AG09309 (cell line): Measurements from ENCODE around the gene TAF6.

Experiments used
- DNase-seq: peaks from one replicate; pipeline ENCODE4 v3.0.0-alpha.2; 2010; ENCODE audit warnings: low read depth
- H3K4me3 ChIP-seq: 2 replicates; pipeline ENCODE4 v1.5.1; 2011; ENCODE audit warnings: mild to moderate bottlenecking, low read depth, low read length, moderate library complexity; ENCODE audit not compliant: control insufficient read depth
- CTCF ChIP-seq: IDR thresholded peaks from 2 replicates; pipeline ENCODE4 v1.5.1; 2011; ENCODE audit warnings: mild to moderate bottlenecking, low read depth, low read length, inconsistent platforms; ENCODE audit not compliant: insufficient read depth, control insufficient read depth; ENCODE audit errors: missing control alignments

TAF6 gene

GRCh38 chr7:100079024-100079560 is 40.1 kb downstream of the TAF6 start:
- DNase-seq, result no peak
- no peak for TF ChIP-seq CTCF
- no peak overlapping the region for H3K4me3 ChIP-seq

GRCh38 chr7:100077205-100077604 is 42.0 kb downstream of the TAF6 start:
- no peak for TF ChIP-seq CTCF
- DNase-seq, result no peak
- H3K4me3 ChIP-seq, result no peak overlapping the region

- no peak for TF ChIP-seq CTCF
- H3K4me3 ChIP-seq, result no peak overlapping the region
- no peak for DNase-seq
Measured at GRCh38 chr7:100075418-100075817, 43.7 kb downstream of the TAF6 start.

GRCh38 chr7:100074841-100075240 is 44.3 kb downstream of the TAF6 start:
- no peak for TF ChIP-seq CTCF

GRCh38 chr7:100072462-100072861 is 46.7 kb downstream of the TAF6 start:
- no peak for TF ChIP-seq CTCF
- no peak for DNase-seq
- no peak overlapping the region for H3K4me3 ChIP-seq

More at GRCh38 chr7:100074841-100075240, 44.3 kb downstream of the TAF6 start:
- no peak overlapping the region for H3K4me3 ChIP-seq
- no peak for DNase-seq

- DNase-seq, result no peak
- H3K4me3 ChIP-seq, result no peak overlapping the region
- TF ChIP-seq CTCF, result no peak
Measured at GRCh38 chr7:100071018-100071723, 48.0 kb downstream of the TAF6 start.

- no peak for TF ChIP-seq CTCF
- H3K4me3 ChIP-seq, result no peak overlapping the region
- no peak for DNase-seq
Measured at GRCh38 chr7:100069991-100070390, 49.2 kb downstream of the TAF6 start.
